T-helper 2 cell treated with Interferon-gamma antibody and Interleukin-4, amounts not matched to agents 100 ng/mL and 5 ng/mL, for 36 hours (primary cell): ENCODE results near the gene ARSJ. TPM values are rescaled to one million over a fixed set of nuclear protein-coding genes. Genes with fewer than 3 reads are reported as not detected.

Experiments
- total RNA-seq: library from RNA; stranded (reverse); gene quantifications from 2 replicates; pipeline ENCODE4 v1.2.3, GENCODE V29; 2022

The ARSJ gene
- total RNA-seq, 1 donor from 2014 or later: not detected

Other genes with a start within 250 kb of the ARSJ start
- gene CAMK2D, start 217.9 kb downstream of the ARSJ start, total RNA-seq: 30.2 and 30.8 TPM in 2 replicates